Measurements from ENCODE around the gene RNASET2.

RNASET2 gene

GRCh38 chr6:166944666-166945256 is 11.6 kb downstream of the RNASET2 start:
- DNase-seq: no peak

GRCh38 chr6:166942393-166943168 is 13.8 kb downstream of the RNASET2 start:
- DNase-seq: no peak

GRCh38 chr6:166940643-166941068 is 15.7 kb downstream of the RNASET2 start:
- no peak for DNase-seq

GRCh38 chr6:166939894-166940293 is 16.5 kb downstream of the RNASET2 start:
- no peak for DNase-seq

- no peak for DNase-seq
Observed at GRCh38 chr6:166939345-166939744, 17.0 kb downstream of the RNASET2 start.

- DNase-seq: no peak
Observed at GRCh38 chr6:166938704-166939103, 17.6 kb downstream of the RNASET2 start.

GRCh38 chr6:166938150-166938549 is 18.2 kb downstream of the RNASET2 start:
- no peak for DNase-seq

GRCh38 chr6:166937746-166938145 is 18.6 kb downstream of the RNASET2 start:
- no peak for DNase-seq

- DNase-seq: no peak
Observed at GRCh38 chr6:166936079-166936787, 20.1 kb downstream of the RNASET2 start.

- no peak for DNase-seq
Observed at GRCh38 chr6:166935353-166935752, 21.0 kb downstream of the RNASET2 start.

- no peak for DNase-seq
Observed at GRCh38 chr6:166934174-166934573, 22.2 kb downstream of the RNASET2 start.

- no peak for DNase-seq
Observed at GRCh38 chr6:166933396-166933795, 23.0 kb downstream of the RNASET2 start.

GRCh38 chr6:166932616-166933015 is 23.7 kb downstream of the RNASET2 start:
- DNase-seq: no peak

- no peak for DNase-seq
Observed at GRCh38 chr6:166932116-166932515, 24.2 kb downstream of the RNASET2 start.

- DNase-seq: no peak
Observed at GRCh38 chr6:166931426-166931970, 24.9 kb downstream of the RNASET2 start.

GRCh38 chr6:166930354-166930891 is 25.9 kb downstream of the RNASET2 start:
- no peak for DNase-seq

- no peak for DNase-seq
Observed at GRCh38 chr6:166929542-166930189, 26.7 kb downstream of the RNASET2 start.

- no peak for DNase-seq
Observed at GRCh38 chr6:166928644-166929541, 27.5 kb downstream of the RNASET2 start.

GRCh38 chr6:166927935-166928643 is 28.3 kb downstream of the RNASET2 start:
- DNase-seq: no peak

GRCh38 chr6:166927240-166927934 is 29.0 kb downstream of the RNASET2 start:
- no peak for DNase-seq

Measured in fibroblast of skin of right biceps (primary cell).